HepG2 (cell line): ENCODE measurements around the gene RGS19. TPM values are rescaled to one million over a fixed set of nuclear protein-coding genes. Genes with fewer than 3 reads are reported as not detected.

Experiments used
- ARID5B ChIP-seq: IDR thresholded peaks from 2 replicates; pipeline ENCODE4 v1.4.0; 2020; ENCODE audit warnings: mild to moderate bottlenecking, missing genetic modification reagents
- CREB3 ChIP-seq: sonication (generic); formaldehyde crosslinking; IDR thresholded peaks from 2 replicates; pipeline ENCODE4 v1.5.0; 2020; ENCODE audit warnings: missing genetic modification reagents
- FLYWCH1 ChIP-seq: sonication (generic); formaldehyde crosslinking; IDR thresholded peaks from 2 replicates; pipeline ENCODE4 v1.8.1; 2023; ENCODE audit warnings: mild to moderate bottlenecking, missing genetic modification reagents
- FOXA1 ChIP-seq, 2 experiments: fragments of 450-650 bp in 1 of 2; sonication (generic) in 1 of 2; formaldehyde crosslinking in 1 of 2; IDR thresholded peaks; 2 replicates each; pipeline versions ENCODE4 v1.4.0 to v1.6.1; 2016 to 2020; ENCODE audit warnings: missing genetic modification reagents in 1 of 2
- FOXK2 ChIP-seq: fragments of 450-650 bp; IDR thresholded peaks from 2 replicates; pipeline ENCODE4 v1.6.1; 2016
- IRF9 ChIP-seq: sonication (generic); formaldehyde crosslinking; IDR thresholded peaks from 2 replicates; pipeline ENCODE4 v1.8.0; 2022; ENCODE audit warnings: missing genetic modification reagents, mild to moderate bottlenecking, borderline replicate concordance
- KMT2B ChIP-seq: IDR thresholded peaks from 2 replicates; pipeline ENCODE4 v1.6.1; 2016; ENCODE audit warnings: missing genetic modification reagents, missing compliant biosample characterization
- MTF2 ChIP-seq: sonication (generic); formaldehyde crosslinking; IDR thresholded peaks from 2 replicates; pipeline ENCODE4 v1.5.0; 2020; ENCODE audit warnings: missing genetic modification reagents, borderline replicate concordance
- MXD1 ChIP-seq: sonication (generic); formaldehyde crosslinking; IDR thresholded peaks from 2 replicates; pipeline ENCODE4 v1.4.0; 2020; ENCODE audit warnings: mild to moderate bottlenecking, missing genetic modification reagents
- RBM22 ChIP-seq: fragments of 200-400 bp; formaldehyde crosslinking; optimal IDR thresholded peaks from 2 replicates; pipeline ENCODE3; 2017; ENCODE audit warnings: mild to moderate bottlenecking, low read length, moderate library complexity
- RORA ChIP-seq: sonication (generic); formaldehyde crosslinking; IDR thresholded peaks from 2 replicates; pipeline ENCODE4 v1.5.0; 2020; ENCODE audit warnings: mild to moderate bottlenecking, missing genetic modification reagents, moderate library complexity
- SAP130 ChIP-seq: IDR thresholded peaks from 2 replicates; pipeline ENCODE4 v1.6.1; 2016; ENCODE audit warnings: low read depth
- SMAD1 ChIP-seq: sonication (generic); formaldehyde crosslinking; IDR thresholded peaks from 2 replicates; pipeline ENCODE4 v1.4.0; 2020; ENCODE audit warnings: missing genetic modification reagents, low read depth, mild to moderate bottlenecking, borderline replicate concordance
- ZBTB42 ChIP-seq: sonication (generic); formaldehyde crosslinking; IDR thresholded peaks from 2 replicates; pipeline ENCODE4 v1.5.0; 2020; ENCODE audit warnings: mild to moderate bottlenecking, missing genetic modification reagents
- ZNF317 ChIP-seq: sonication (generic); formaldehyde crosslinking; IDR thresholded peaks from 2 replicates; pipeline ENCODE4 v1.5.0; 2020; ENCODE audit warnings: mild to moderate bottlenecking, missing genetic modification reagents
- ZNF337 ChIP-seq: sonication (generic); formaldehyde crosslinking; IDR thresholded peaks from 2 replicates; pipeline ENCODE4 v1.5.1; 2020; ENCODE audit warnings: missing genetic modification reagents, low read depth, mild to moderate bottlenecking, borderline replicate concordance
- ZNF768 ChIP-seq: sonication (generic); formaldehyde crosslinking; IDR thresholded peaks from 2 replicates; pipeline ENCODE4 v1.4.0; 2020; ENCODE audit warnings: missing genetic modification reagents
- ZNF777 ChIP-seq: sonication (generic); formaldehyde crosslinking; IDR thresholded peaks from 2 replicates; pipeline ENCODE4 v1.4.0; 2020; ENCODE audit warnings: missing genetic modification reagents
- ZZZ3 ChIP-seq: sonication (generic); formaldehyde crosslinking; IDR thresholded peaks from 2 replicates; pipeline ENCODE4 v1.4.0; 2020; ENCODE audit warnings: missing genetic modification reagents, mild to moderate bottlenecking, borderline replicate concordance
- polyA plus RNA-seq, 8 experiments: library from polyadenylated mRNA; depleted of rRNA in 3 of 8; stranded (reverse) in 7 of 8; unstranded in 1 of 8; fragments of >200 nt; fragmentation: Illumina TruSeq in 4 of 8; extraction: Trizol in 4 of 8; gene quantifications; 2 replicates each; pipeline versions ENCODE4 v1.2.1 to v1.2.3, GENCODE V29; 2011 to 2016; ENCODE audit warnings: low read depth in 4 of 8, missing spikeins in 1 of 8, mixed read lengths in 1 of 8; ENCODE audit not compliant: insufficient read depth in 1 of 8
- total RNA-seq, 5 experiments: library from RNA; depleted of rRNA; stranded (reverse); fragments of >200 nt; fragmentation: Illumina TruSeq; extraction: Trizol; gene quantifications; 2 replicates each; pipeline ENCODE4 v1.2.3, GENCODE V29; 2016; ENCODE audit warnings: low read depth in 1 of 5
- TF ChIP-seq, protein P1 (sequence below): sonication (generic); formaldehyde crosslinking; IDR thresholded peaks from 2 replicates; pipeline ENCODE4 v1.5.0; 2020; ENCODE audit warnings: mild to moderate bottlenecking, missing genetic modification reagents

The RGS19 gene
- total and polyA plus RNA-seq, 2 of the 13 experiments (the other 11 are each of a cell fraction or from before 2014, with no cell fraction given): 10.7 to 11.9 TPM

GRCh38 chr20:64056889-64057627 lies 22.3 kb downstream of the RGS19 start (continued):
- TF ChIP-seq ZZZ3 (CRISPR knock-in tag) (0 out of 2 replicates have a peak, but pooled peaks have one; percentile 52), ZNF777 (no peak; the same call in 1 of the 2 replicates), FOXA1 (IDR thresholded peaks at IDR 0.05) (no peak), FOXA1 (CRISPR knock-in tag; IDR thresholded peaks at IDR 0.05) (0 out of 2 replicates have a peak, but pooled peaks have one; percentile 4), IRF9 (CRISPR knock-in tag) (peak; percentile 53; the same call in 1 of the 2 replicates), FOXK2 (no peak), RBM22 (no peak), SAP130 (CRISPR knock-in tag) (no peak; the same call in 1 of the 2 replicates), ZNF317 (CRISPR knock-in tag) (peak; percentile 71), FLYWCH1 (CRISPR knock-in tag) (peak; percentile 33; the same call in 1 of the 2 replicates), MXD1 (CRISPR knock-in tag) (peak; percentile 84), MTF2 (CRISPR knock-in tag) (peak; percentile 90), RORA (CRISPR knock-in tag) (no peak), ZBTB42 (0 out of 2 replicates have a peak, but pooled peaks have one; percentile 11), KMT2B (CRISPR knock-in tag) (no peak; the same call in 1 of the 2 replicates), ARID5B (CRISPR knock-in tag) (no peak), SMAD1 (CRISPR knock-in tag) (no peak), ZNF337 (CRISPR knock-in tag) (no peak), CREB3 (CRISPR knock-in tag) (peak; percentile 47; the same call in 1 of the 2 replicates), ZNF768 (no peak; the same call in 1 of the 2 replicates)
- TF ChIP-seq, protein P1, sequence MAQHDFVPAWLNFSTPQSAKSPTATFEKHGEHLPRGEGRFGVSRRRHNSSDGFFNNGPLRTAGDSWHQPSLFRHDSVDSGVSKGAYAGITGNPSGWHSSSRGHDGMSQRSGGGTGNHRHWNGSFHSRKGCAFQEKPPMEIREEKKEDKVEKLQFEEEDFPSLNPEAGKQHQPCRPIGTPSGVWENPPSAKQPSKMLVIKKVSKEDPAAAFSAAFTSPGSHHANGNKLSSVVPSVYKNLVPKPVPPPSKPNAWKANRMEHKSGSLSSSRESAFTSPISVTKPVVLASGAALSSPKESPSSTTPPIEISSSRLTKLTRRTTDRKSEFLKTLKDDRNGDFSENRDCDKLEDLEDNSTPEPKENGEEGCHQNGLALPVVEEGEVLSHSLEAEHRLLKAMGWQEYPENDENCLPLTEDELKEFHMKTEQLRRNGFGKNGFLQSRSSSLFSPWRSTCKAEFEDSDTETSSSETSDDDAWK (CRISPR knock-in tag): no peak
